ENCODE measurements around the gene CENPL. TPM values are rescaled to one million over a fixed set of nuclear protein-coding genes. Genes with fewer than 3 reads are reported as not detected.
"Not testable (repeated sequence)": the region's sequence is repeated elsewhere in the genome, so short reads cannot be mapped to it uniquely, and the experiment has no call there.

CENPL gene
- total and polyA plus RNA-seq, 5 donors, result 2.9 to 4.3 (median 3.6) TPM

DNA sequence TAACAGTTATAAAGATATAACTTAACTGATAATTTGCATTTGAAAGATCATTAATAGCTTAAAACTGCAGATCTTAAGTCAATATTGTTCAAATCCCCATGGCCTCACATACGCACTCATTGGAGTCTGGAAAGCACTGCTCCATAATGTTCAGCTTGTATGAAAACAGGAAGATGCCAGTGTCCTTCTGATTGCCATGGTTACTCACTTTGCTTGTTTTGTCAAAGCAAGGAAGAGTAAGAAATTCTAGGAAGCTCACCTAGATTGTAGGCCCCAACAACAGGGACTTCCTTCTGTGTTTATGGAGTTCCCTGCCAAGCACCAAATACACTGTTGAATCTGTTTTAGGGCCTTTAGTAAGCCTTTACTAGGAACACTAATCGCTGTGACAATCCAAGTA is 32.2 kb upstream of the CENPL start:
- 90% methylated on average over 2 of the region's 2 CpGs for WGBS
- ATAC-seq, result no peak
- intact Hi-C loops (cut with DNase I), result no loop called here
- Histone ChIP-seq H3K27me3 (ENCODE audit: control insufficient read depth, insufficient read depth) (no peaks in the 10 kb centered on the region), H3K4me3 (ENCODE audit: low read length) (no peak overlapping the region), H3K4me1 (ENCODE audit: control insufficient read depth, insufficient read depth, low read length) (no peaks in the 10 kb centered on the region), H3K27ac (ENCODE audit: low read length) (no peak overlapping the region), H3K9me3 (ENCODE audit: control insufficient read depth, low read length) (no peaks in the 10 kb centered on the region)
- no peak for DNase-seq

DNA sequence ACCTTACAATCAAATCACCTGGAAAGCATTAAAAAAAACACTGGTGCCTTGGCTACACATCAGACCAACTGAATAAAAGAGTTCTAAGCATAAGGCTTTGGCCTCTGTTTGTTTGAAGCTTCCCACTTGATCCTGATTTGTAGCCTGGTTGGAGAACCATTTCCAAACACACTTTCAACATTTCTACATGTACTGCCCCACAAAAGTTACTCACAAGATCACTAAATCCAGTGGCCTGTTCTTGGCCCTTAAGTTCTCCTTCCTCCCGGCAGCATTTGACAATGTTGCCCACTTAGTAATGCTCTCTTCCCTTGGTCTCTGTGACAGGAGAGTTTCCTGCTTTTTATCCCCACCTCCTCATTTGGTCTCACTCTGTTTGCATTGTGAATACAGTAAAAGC is 31.3 kb upstream of the CENPL start:
- 79% methylated on average over 1 of the region's 1 CpG for WGBS
- ATAC-seq (no peak), DNase-seq (no peak)
- Histone ChIP-seq H3K4me3 (ENCODE audit: low read length) (no peak overlapping the region), H3K27ac (ENCODE audit: low read length) (no peak overlapping the region), H3K27me3 (ENCODE audit: control insufficient read depth, insufficient read depth) (no peaks in the 10 kb centered on the region), H3K9me3 (ENCODE audit: control insufficient read depth, low read length) (no peaks in the 10 kb centered on the region), H3K4me1 (ENCODE audit: control insufficient read depth, insufficient read depth, low read length) (no peaks in the 10 kb centered on the region)
- intact Hi-C loops (cut with DNase I), result no loop called here

DNA sequence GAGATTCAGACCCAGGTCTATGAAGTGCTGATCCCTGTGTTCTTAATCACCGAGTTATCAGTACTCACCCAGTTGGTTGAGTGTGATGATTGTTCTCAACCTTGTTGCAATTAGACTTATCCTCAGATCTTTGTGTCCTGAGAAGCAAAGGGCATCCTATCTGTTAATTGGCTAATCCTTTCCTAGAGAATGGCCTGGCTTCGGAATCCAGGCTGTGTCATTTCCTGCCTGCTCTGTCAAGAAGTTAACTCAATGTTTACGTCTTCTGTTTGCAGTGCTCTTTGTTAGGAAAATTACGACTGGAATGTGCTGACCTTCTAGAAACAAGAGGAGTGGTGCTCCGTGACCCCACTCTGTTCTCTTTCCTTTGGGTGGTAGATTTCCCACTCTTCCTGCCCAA is 28.4 kb upstream of the CENPL start:
- intact Hi-C loops (cut with DNase I), result no loop called here
- no peaks in the 10 kb centered on the region for H3K27me3 ChIP-seq (ENCODE audit: control insufficient read depth, insufficient read depth)
- no peak overlapping the region for H3K4me3 ChIP-seq (ENCODE audit: low read length)
- 45% methylated on average over 5 of the region's 5 CpGs for WGBS
- H3K27ac ChIP-seq (ENCODE audit: low read length), result peak overlapping the region; percentile 54
- peak; percentile 56 to 92 for ATAC-seq
- H3K4me1 ChIP-seq (ENCODE audit: control insufficient read depth, insufficient read depth, low read length), result no peaks in the 10 kb centered on the region
- no peaks in the 10 kb centered on the region for H3K9me3 ChIP-seq (ENCODE audit: control insufficient read depth, low read length)
- no peak for DNase-seq

DNA sequence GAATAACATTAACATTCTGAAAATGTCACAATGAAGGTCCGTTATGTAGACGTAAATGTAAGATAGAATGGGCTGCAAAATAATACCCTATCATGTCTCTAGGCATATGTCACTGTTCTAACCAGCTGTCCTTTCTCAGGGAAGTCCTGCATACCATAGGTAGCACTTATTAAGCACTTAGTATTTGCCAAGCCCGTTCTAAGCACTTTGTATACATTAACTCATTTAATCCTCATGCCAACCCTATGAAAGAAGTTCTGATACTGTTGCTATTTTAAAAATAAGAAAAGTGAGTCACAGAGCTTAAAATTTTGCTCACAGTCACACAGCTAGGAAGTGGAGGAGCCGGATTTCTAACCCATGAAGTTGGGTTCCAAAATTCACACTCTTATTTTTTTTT is 27.4 kb upstream of the CENPL start:
- no peak overlapping the region for H3K27ac ChIP-seq (ENCODE audit: low read length)
- WGBS, result 86% methylated on average over 4 of the region's 4 CpGs
- intact Hi-C loops (cut with DNase I), result no loop called here

DNA sequence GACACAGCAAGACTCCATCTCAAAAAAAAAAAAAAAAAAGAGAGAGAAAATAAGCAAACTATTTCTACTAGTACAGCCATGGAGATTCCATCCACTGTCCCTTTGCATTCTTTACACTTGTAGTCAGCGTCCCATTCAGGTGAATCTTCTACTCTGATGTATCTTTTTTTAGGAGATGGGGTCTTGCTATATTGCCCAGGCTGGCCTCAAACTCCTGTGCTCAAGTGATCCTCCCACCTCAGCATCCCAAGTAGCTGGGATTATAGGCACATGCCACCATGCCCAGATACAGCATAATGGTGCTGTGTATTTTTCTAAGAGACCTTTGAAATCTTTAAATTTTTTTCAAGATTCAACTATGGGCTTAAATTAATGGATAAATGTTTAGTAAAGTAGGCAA is 8.1 kb upstream of the CENPL start:
- no peak overlapping the region for H3K4me3 ChIP-seq (ENCODE audit: low read length)
- no peaks in the 10 kb centered on the region for H3K27me3 ChIP-seq (ENCODE audit: control insufficient read depth, insufficient read depth)
- H3K27ac ChIP-seq (ENCODE audit: low read length), result no peak overlapping the region
- 100% methylated on average over 1 of the region's 1 CpG for WGBS
- intact Hi-C loops (cut with DNase I), result no loop called here
- ATAC-seq (no peak), DNase-seq (no peak)
- no peaks in the 10 kb centered on the region for H3K9me3 ChIP-seq (ENCODE audit: control insufficient read depth, low read length)
- H3K4me1 ChIP-seq (ENCODE audit: control insufficient read depth, insufficient read depth, low read length), result no peaks in the 10 kb centered on the region

More for the DNA sequence above, 27.4 kb upstream of the CENPL start:
- Histone ChIP-seq H3K9me3 (ENCODE audit: control insufficient read depth, low read length) (no peaks in the 10 kb centered on the region), H3K4me3 (ENCODE audit: low read length) (no peak overlapping the region), H3K4me1 (ENCODE audit: control insufficient read depth, insufficient read depth, low read length) (no peaks in the 10 kb centered on the region), H3K27me3 (ENCODE audit: control insufficient read depth, insufficient read depth) (no peaks in the 10 kb centered on the region)
- DNase-seq (no peak), ATAC-seq (no peak)

DNA sequence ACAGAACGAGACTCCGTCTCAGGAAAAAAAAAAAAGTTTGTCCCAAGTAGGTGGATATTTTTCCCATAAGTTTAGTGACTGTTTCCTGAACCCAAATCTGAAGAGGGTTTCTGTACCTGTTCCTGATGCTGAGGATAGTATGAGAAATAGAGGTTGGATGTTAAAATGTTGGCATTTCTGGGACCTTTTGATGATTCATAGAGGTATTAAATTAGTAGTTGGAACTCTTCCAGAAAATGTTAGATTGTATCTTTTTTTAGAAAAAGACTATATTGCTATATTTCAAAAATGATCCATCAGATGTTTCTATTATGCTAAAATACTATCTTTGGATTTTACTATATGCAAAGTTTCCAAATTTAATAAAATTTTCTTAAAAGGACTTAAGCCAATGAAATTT is 2.9 kb upstream of the CENPL start:
- ATAC-seq, result no peak
- H3K27me3 ChIP-seq (ENCODE audit: control insufficient read depth, insufficient read depth), result no peaks in the 10 kb centered on the region
- 81% methylated on average over 2 of the region's 2 CpGs for WGBS

DNA sequence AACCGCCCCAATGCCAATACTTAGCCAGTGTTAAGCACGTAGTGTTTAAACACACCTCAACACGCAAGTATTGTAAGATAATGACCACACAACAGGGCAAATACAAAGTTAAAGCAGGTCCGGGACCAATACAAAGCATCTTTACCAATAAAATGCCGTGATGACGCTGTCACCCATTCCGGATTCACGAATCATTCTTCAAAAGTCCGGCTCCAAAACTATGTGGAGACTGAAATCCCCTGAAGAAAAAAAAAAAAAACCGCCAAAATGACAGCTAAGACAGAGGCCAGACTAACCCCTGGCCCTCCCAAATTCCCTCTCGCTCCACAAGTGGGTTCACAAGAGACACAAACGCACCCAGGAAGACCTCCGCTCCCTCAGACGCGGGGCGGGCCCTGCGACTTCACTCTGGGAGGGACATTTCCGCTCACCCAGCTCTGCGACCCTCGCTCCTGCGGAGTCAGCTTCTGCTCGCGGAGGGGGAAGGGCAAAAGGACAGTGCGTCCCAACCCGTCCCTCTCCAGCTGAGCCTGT is 835 bp downstream of the CENPL start:
- peak overlapping the region; percentile 88 for H3K4me3 ChIP-seq (ENCODE audit: low read length)
- WGBS, result under 1% methylated on average over 25 of the region's 25 CpGs
- no peaks in the 10 kb centered on the region for H3K27me3 ChIP-seq (ENCODE audit: control insufficient read depth, insufficient read depth)
- no peaks in the 10 kb centered on the region for H3K4me1 ChIP-seq (ENCODE audit: control insufficient read depth, insufficient read depth, low read length)
- intact Hi-C loops (cut with DNase I), result loop anchor here (5.0 to 10.0 kb wide), 4 partner anchors 389 to 1079 kb away; no protein-coding TSS in a partner anchor
- ATAC-seq (no peak), DNase-seq (no peak)
- peak overlapping the region; percentile 99 for H3K27ac ChIP-seq (ENCODE audit: low read length)
- no peaks in the 10 kb centered on the region for H3K9me3 ChIP-seq (ENCODE audit: control insufficient read depth, low read length)

More for the DNA sequence above, 2.9 kb upstream of the CENPL start:
- intact Hi-C loops (cut with DNase I), result loop anchor here in 2 of 4 donors (10.0 kb wide), 2 partner anchors 393 to 1083 kb away; no protein-coding TSS in a partner anchor
- no peaks in the 10 kb centered on the region for H3K9me3 ChIP-seq (ENCODE audit: control insufficient read depth, low read length)
- no peak overlapping the region for H3K4me3 ChIP-seq (ENCODE audit: low read length)
- no peak overlapping the region for H3K27ac ChIP-seq (ENCODE audit: low read length)
- no peak for DNase-seq
- H3K4me1 ChIP-seq (ENCODE audit: control insufficient read depth, insufficient read depth, low read length), result no peaks in the 10 kb centered on the region

DNA sequence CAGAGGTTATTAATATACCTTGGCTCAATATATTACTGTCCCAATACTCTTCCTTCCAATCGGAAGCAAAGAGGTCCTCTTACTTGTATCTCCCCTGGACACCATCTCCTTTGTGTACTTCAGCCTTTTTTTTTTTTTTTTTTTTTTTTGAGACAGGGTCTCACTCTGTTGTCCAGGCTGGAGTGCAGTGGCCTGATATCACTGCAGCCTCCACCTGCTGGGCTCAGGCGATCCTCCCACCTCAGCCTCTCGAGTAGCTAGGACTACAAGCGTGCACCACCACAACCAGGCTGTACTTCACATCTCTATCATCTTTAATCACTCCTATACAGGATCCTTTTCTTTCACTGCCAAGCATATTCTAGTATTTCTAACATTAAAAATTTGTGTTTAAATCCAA is 3.0 kb downstream of the CENPL start:
- ATAC-seq (no peak), DNase-seq (no peak)
- Histone ChIP-seq H3K4me1 (ENCODE audit: control insufficient read depth, insufficient read depth, low read length) (no peaks in the 10 kb centered on the region), H3K4me3 (ENCODE audit: low read length) (no peak overlapping the region), H3K27ac (ENCODE audit: low read length) (no peak overlapping the region), H3K27me3 (ENCODE audit: control insufficient read depth, insufficient read depth) (no peaks in the 10 kb centered on the region), H3K9me3 (ENCODE audit: control insufficient read depth, low read length) (no peaks in the 10 kb centered on the region)
- intact Hi-C loops (cut with DNase I), result loop anchor here (5.0 to 10.0 kb wide), 4 partner anchors 387 to 1077 kb away; no protein-coding TSS in a partner anchor
- WGBS, result 93% methylated on average over 4 of the region's 4 CpGs

DNA sequence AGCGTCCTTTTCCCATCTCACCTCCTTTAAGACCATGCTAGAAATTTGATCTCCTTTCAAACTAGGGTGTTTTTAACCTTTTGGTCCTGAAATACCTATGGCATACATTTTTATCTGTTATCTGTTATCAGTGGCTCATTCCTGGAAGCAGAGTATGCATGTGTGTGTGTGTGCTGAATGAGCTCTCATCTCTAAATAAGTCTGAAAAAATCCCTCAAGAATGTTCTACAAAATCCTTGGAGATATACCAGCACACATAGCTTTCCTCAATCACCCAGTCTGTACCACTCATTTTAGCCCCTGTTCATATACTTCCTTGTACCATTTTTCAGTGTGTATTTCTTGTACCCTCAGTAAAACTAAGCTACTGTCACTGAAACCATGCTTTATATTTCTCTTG is 6.2 kb downstream of the CENPL start:
- H3K4me1 ChIP-seq (ENCODE audit: control insufficient read depth, insufficient read depth, low read length), result no peaks in the 10 kb centered on the region
- intact Hi-C loops (cut with DNase I), result no loop called here
- ATAC-seq, result no peak
- no peaks in the 10 kb centered on the region for H3K27me3 ChIP-seq (ENCODE audit: control insufficient read depth, insufficient read depth)
- no peaks in the 10 kb centered on the region for H3K9me3 ChIP-seq (ENCODE audit: control insufficient read depth, low read length)
- 65% methylated on average over 1 of the region's 1 CpG for WGBS
- H3K4me3 ChIP-seq (ENCODE audit: low read length), result no peak overlapping the region
- H3K27ac ChIP-seq (ENCODE audit: low read length), result no peak overlapping the region
- no peak for DNase-seq

DNA sequence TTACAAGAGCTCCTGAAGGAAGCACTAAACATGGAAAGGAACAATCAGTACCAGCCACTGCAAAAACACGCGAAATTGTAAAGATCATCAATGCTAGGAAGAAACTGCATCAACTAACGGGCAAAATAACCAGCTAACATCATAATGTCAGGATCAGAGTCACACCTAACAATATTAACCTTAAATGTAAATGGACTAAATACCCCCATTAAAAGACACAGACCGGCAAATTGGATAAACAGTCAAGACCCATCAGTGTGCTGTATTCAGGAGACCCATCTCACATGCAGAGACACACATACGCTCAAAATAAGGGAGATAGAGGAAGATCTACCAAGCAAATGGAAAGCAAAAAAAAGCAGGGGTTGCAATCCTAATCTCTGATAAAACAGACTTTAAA is 11.0 kb downstream of the CENPL start:
- H3K27me3 ChIP-seq (ENCODE audit: control insufficient read depth, insufficient read depth); intact Hi-C loops (cut with DNase I); ATAC-seq; DNase-seq; H3K4me3 ChIP-seq (ENCODE audit: low read length); H3K9me3 ChIP-seq (ENCODE audit: control insufficient read depth, low read length); H3K27ac ChIP-seq (ENCODE audit: low read length); H3K4me1 ChIP-seq (ENCODE audit: control insufficient read depth, insufficient read depth, low read length): not testable (repeated sequence)
- 99% methylated on average over 5 of the region's 5 CpGs for WGBS

DNA sequence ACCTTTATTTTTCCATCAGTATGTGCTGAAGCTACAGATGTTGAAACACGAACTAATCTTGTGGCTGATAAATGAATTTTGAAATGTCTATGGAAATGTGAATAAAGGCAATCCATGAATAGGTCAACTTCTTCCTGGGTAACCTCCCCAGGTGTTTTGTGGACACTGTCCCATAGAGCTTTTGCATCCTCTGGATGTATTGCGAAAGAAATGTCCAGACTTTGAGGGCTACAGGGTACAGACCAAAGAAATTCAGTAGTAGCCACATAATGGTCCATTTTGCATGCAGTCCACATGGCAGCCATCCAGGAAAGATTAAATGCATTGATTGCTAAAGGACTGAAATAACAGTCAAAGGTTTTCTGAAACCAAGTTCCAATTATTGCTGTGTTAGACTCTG is 21.7 kb downstream of the CENPL start:
- no peaks in the 10 kb centered on the region for H3K4me1 ChIP-seq (ENCODE audit: control insufficient read depth, insufficient read depth, low read length)
- intact Hi-C loops (cut with DNase I), result no loop called here
- no peak for ATAC-seq

DNA sequence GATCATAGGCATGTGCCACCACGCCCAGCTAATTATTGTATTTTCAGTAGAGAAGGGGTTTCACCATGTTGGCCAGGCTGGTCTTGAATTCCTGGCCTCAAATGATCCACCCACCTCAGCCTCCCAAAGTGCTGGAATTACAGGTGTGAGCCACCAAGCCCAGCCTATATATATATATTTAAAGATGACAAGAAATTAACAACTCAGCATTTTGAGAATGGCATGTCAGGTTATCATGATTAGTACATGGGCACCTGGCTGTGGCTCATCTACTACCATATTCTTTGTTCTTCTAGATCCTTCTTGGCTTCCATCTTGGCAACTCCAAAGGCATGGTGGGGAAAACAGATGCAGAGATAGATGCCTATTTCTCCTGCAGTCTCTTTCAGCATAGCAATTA is 24.7 kb downstream of the CENPL start:
- H3K9me3 ChIP-seq (ENCODE audit: control insufficient read depth, low read length); intact Hi-C loops (cut with DNase I); H3K4me3 ChIP-seq (ENCODE audit: low read length); ATAC-seq; H3K4me1 ChIP-seq (ENCODE audit: control insufficient read depth, insufficient read depth, low read length); H3K27ac ChIP-seq (ENCODE audit: low read length); H3K27me3 ChIP-seq (ENCODE audit: control insufficient read depth, insufficient read depth); DNase-seq: not testable (repeated sequence)
- WGBS, result 98% methylated on average over 1 of the region's 1 CpG

More for the DNA sequence above, 21.7 kb downstream of the CENPL start:
- Histone ChIP-seq H3K27me3 (ENCODE audit: control insufficient read depth, insufficient read depth) (no peaks in the 10 kb centered on the region), H3K9me3 (ENCODE audit: control insufficient read depth, low read length) (no peaks in the 10 kb centered on the region), H3K27ac (ENCODE audit: low read length) (no peak overlapping the region), H3K4me3 (ENCODE audit: low read length) (no peak overlapping the region)
- 97% methylated on average over 2 of the region's 2 CpGs for WGBS
- DNase-seq, result no peak

All from right cardiac atrium (tissue), 5 donors.